RWPE1 (cell line): ENCODE data around the gene TMEM74B.

Experiments
- CTCF ChIA-PET: fragments of 350-600 bp; sonication (Branson Sonifier 250); formaldehyde crosslinking; extraction: SDS; loops from one replicate; lab custom pipeline; 2021; lab: Yijun Ruan, JAX
- POLR2A ChIA-PET: fragments of 400-600 bp; formaldehyde crosslinking; extraction: SDS; loops from one replicate; lab custom pipeline; 2020; ENCODE audit warnings: antibody characterized with exemption; ENCODE audit not compliant: low non-redundant PET; lab: Yijun Ruan, JAX
- DNase-seq: peaks from one replicate; pipeline ENCODE4 v3.0.0; 2012; ENCODE audit warnings: low spot score
- H3K27ac ChIP-seq: fragments of 450-650 bp; 2 replicates; pipeline ENCODE4 v1.5.1; 2017
- CTCF ChIP-seq: fragments of 450-650 bp; conservative IDR thresholded peaks from 2 replicates; pipeline ENCODE4 v1.5.1; 2017; ENCODE audit warnings: low read depth, mild to moderate bottlenecking

Gene TMEM74B

GRCh38 chr20:1199212-1199873 is 14.6 kb upstream of the TMEM74B start:
- ChIA-PET POLR2A (no interaction called here), CTCF (interaction anchor here (0.6 kb wide), 1 partner anchor 103 kb away, joined by 3 read pairs; no protein-coding TSS in a partner anchor)
- no peak overlapping the region for H3K27ac ChIP-seq
- no peak for DNase-seq
- no peak for TF ChIP-seq CTCF

DNA sequence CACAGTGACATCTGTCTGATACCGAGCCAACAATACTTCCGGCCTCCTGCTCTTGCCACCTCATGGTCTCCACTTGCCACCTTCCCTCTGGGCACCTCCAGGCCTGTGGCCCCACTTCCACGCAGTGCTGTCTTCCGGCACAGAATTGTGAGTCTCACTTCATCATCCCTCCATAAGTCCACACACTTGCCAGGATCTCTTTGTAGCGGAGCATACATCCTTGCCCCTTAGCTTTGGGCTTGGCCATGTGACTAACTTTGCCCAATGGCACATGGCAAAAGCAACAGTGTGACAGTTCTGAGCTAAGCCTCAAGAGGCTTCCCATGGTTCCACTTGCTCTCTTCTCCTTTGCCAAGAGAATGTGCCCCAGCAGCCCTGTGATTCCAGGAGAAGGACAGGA is 14.0 kb upstream of the TMEM74B start:
- ChIA-PET CTCF (no interaction called here), POLR2A (no interaction called here)
- TF ChIP-seq CTCF: no peak

GRCh38 chr20:1197801-1198200 is 13.0 kb upstream of the TMEM74B start:
- DNase-seq: no peak
- no peak for TF ChIP-seq CTCF
- ChIA-PET POLR2A (no interaction called here), CTCF (no interaction called here)
- no peak overlapping the region for H3K27ac ChIP-seq

More for the DNA sequence above, 14.0 kb upstream of the TMEM74B start:
- no peak for DNase-seq
- no peak overlapping the region for H3K27ac ChIP-seq

GRCh38 chr20:1196634-1197033 is 11.9 kb upstream of the TMEM74B start:
- POLR2A ChIA-PET: no interaction called here

DNA sequence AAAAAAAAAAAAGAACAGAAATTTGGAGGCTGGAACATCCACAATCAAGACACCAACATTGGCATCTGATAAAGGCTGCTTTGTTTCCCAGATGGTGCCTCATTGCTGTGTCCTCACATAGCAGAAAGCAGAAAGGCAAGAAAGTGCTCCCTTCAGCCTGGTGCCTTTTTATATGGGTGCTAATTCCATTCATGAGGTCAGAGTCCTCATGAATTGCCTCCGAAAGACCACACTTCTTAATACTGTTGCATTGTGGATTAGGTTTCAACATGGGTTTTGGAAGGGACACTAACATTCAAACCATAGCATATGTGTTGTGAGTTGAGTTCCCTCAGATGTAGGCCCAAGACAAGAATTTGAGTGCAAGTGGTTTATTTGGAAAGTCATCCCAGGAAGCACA is 10.4 kb upstream of the TMEM74B start:
- no peak overlapping the region for H3K27ac ChIP-seq
- CTCF ChIA-PET: interaction anchor here (0.6 kb wide), 1 partner anchor 15 kb away, joined by 3 read pairs; no protein-coding TSS in a partner anchor
- DNase-seq: no peak
- no peak for TF ChIP-seq CTCF
- POLR2A ChIA-PET: no interaction called here

More at GRCh38 chr20:1196634-1197033, 11.9 kb upstream of the TMEM74B start:
- CTCF ChIA-PET: interaction anchor here (0.8 kb wide), 1 partner anchor 12 kb away, joined by 3 read pairs; no protein-coding TSS in a partner anchor
- H3K27ac ChIP-seq: no peak overlapping the region
- DNase-seq: no peak
- no peak for TF ChIP-seq CTCF

GRCh38 chr20:1191299-1191698 is 6.5 kb upstream of the TMEM74B start:
- ChIA-PET CTCF (no interaction called here), POLR2A (no interaction called here)
- no peak for DNase-seq
- TF ChIP-seq CTCF: no peak
- no peak overlapping the region for H3K27ac ChIP-seq
